AG04449 (cell line): ENCODE measurements around the gene PDE4D.

Experiments
- CTCF ChIA-PET: fragments of 350-600 bp; formaldehyde crosslinking; extraction: SDS; loops from one replicate; lab custom pipeline; 2021; ENCODE audit warnings: antibody characterized with exemption; lab: Yijun Ruan, JAX
- POLR2A ChIA-PET: fragments of 400-600, 350-600 bp; formaldehyde crosslinking; extraction: SDS; loops from one replicate; lab custom pipeline; 2020; ENCODE audit warnings: antibody characterized with exemption, inconsistent platforms; lab: Yijun Ruan, JAX
- DNase-seq: peaks from one replicate; pipeline ENCODE4 v3.0.0-alpha.2; 2010; ENCODE audit warnings: low read depth, low spot score
- H3K4me3 ChIP-seq: 2 replicates; pipeline ENCODE4 v1.5.1; 2011; ENCODE audit warnings: low read depth, mild to moderate bottlenecking, control low read depth, low read length
- CTCF ChIP-seq: IDR thresholded peaks from one replicate; pipeline ENCODE4 v1.5.1; 2011; ENCODE audit warnings: mild to moderate bottlenecking, moderate library complexity, low read length, control low read depth, inconsistent platforms; ENCODE audit not compliant: insufficient read depth; ENCODE audit errors: missing control alignments

PDE4D gene

GRCh38 chr5:59777028-59777427, 116.5 kb downstream of the PDE4D start:
- TF ChIP-seq CTCF = no peak
- DNase-seq = no peak
- CTCF ChIA-PET = no interaction called here
- POLR2A ChIA-PET = no interaction called here
- H3K4me3 ChIP-seq = no peak overlapping the region

- ChIA-PET POLR2A (no interaction called here), CTCF (no interaction called here)
- no peak overlapping the region for H3K4me3 ChIP-seq
- no peak for TF ChIP-seq CTCF
- no peak for DNase-seq
These were observed 120.2 kb downstream of the PDE4D start for GRCh38 chr5:59773294-59773693.

GRCh38 chr5:59772757-59773156, 120.8 kb downstream of the PDE4D start:
- TF ChIP-seq CTCF = no peak
- no peak overlapping the region for H3K4me3 ChIP-seq
- ChIA-PET CTCF (no interaction called here), POLR2A (no interaction called here)
- DNase-seq = no peak

- ChIA-PET POLR2A (no interaction called here), CTCF (no interaction called here)
- no peak for TF ChIP-seq CTCF
- DNase-seq = no peak
- no peak overlapping the region for H3K4me3 ChIP-seq
These were observed 121.3 kb downstream of the PDE4D start for GRCh38 chr5:59772206-59772605.

GRCh38 chr5:59770953-59771352, 122.6 kb downstream of the PDE4D start:
- CTCF ChIA-PET = interaction anchor here (1.5 kb wide), 1 partner anchor 14 kb away, joined by 3 read pairs; no protein-coding TSS in a partner anchor
- no peak for TF ChIP-seq CTCF
- POLR2A ChIA-PET = no interaction called here

GRCh38 chr5:59769832-59770231, 123.7 kb downstream of the PDE4D start:
- H3K4me3 ChIP-seq = no peak overlapping the region
- POLR2A ChIA-PET = no interaction called here
- TF ChIP-seq CTCF = no peak
- CTCF ChIA-PET = interaction anchor here (0.7 to 2.2 kb wide), 4 partner anchors 16 to 264 kb away, joined by 3 to 5 read pairs (median 3); no protein-coding TSS in a partner anchor
- no peak for DNase-seq

More at GRCh38 chr5:59770953-59771352, 122.6 kb downstream of the PDE4D start:
- no peak overlapping the region for H3K4me3 ChIP-seq
- DNase-seq = no peak
